Tibial nerve (tissue), 4 donors: ENCODE results near the gene CLEC7A. TPM values are rescaled to one million over a fixed set of nuclear protein-coding genes. Genes with fewer than 3 reads are reported as not detected.

Source experiments
- DNase-seq, 2 donors: peaks; one replicate each; pipeline ENCODE4 v3.0.0-alpha.2; 2019; ENCODE audit warnings: low spot score in 2 of 2
- H3K27ac ChIP-seq, 4 donors: fragments of 200-600 bp; sonication (generic) in 3 of 4; one replicate each; pipeline ENCODE4 v1.5.1; 2017 to 2019; ENCODE audit warnings: mild to moderate bottlenecking in 1 of 4
- H3K27me3 ChIP-seq, 2 donors: fragments of 200-600 bp; sonication (generic) in 1 of 2; one replicate each; pipeline versions ENCODE4 v1.5.1 to v1.6.0; 2017 to 2019
- H3K36me3 ChIP-seq, 3 donors: fragments of 200-600 bp; sonication (generic); one replicate each; pipeline ENCODE4 v1.5.1; 2018 to 2019
- H3K4me1 ChIP-seq, 4 donors: fragments of 200-600 bp; sonication (generic) in 3 of 4; one replicate each; pipeline ENCODE4 v1.5.1; 2017 to 2019
- H3K4me3 ChIP-seq, 4 donors: fragments of 200-600 bp; sonication (generic) in 3 of 4; one replicate each; pipeline ENCODE4 v1.5.1; 2017 to 2019; ENCODE audit warnings: mild to moderate bottlenecking in 1 of 4, moderate library complexity in 1 of 4
- H3K9me3 ChIP-seq, 4 donors: fragments of 200-600 bp; sonication (generic) in 3 of 4; one replicate each; pipeline ENCODE4 v1.5.1; 2017 to 2019
- EP300 ChIP-seq, 2 donors: sonication (generic); formaldehyde crosslinking; IDR thresholded peaks; one replicate each; pipeline ENCODE4 v1.6.1; 2017; ENCODE audit warnings: antibody characterized with exemption in 2 of 2, mild to moderate bottlenecking in 1 of 2
- POLR2A ChIP-seq, 2 donors: fragments of 450-650 bp; IDR thresholded peaks; one replicate each; pipeline ENCODE4 v1.6.1; 2017; ENCODE audit warnings: antibody characterized with exemption in 2 of 2, mild to moderate bottlenecking in 2 of 2, moderate library complexity in 2 of 2
- WGBS, 2 donors: methylation state at CpG; one replicate each; pipeline ENCODE4 v1.1.5; 2018; 5-methylcytosine and 5-hydroxymethylcytosine counted together
- total RNA-seq, 4 donors: library from RNA; depleted of rRNA; stranded (reverse); fragments of >200 nt; gene quantifications; one replicate each; pipeline ENCODE4 v1.1.0, GENCODE V29; 2016
- TF ChIP-seq, protein P1 (sequence below), 5 experiments: fragments of 200-600 bp in 3 of 5; fragments of 450-650 bp in 2 of 5; sonication (generic) in 3 of 5; IDR thresholded peaks; one replicate each; pipeline ENCODE4 v1.5.1; 2016 to 2019; ENCODE audit warnings: antibody characterized with exemption in 5 of 5, mild to moderate bottlenecking in 3 of 5, moderate library complexity in 2 of 5

CLEC7A gene
- total RNA-seq, 4 donors from 2014 or later: 4.0 to 13.5 (median 7.9) TPM

- no peak for TF ChIP-seq EP300 (IDR thresholded peaks at IDR 0.05)
- TF ChIP-seq POLR2A (IDR thresholded peaks at IDR 0.05): no peak
- TF ChIP-seq, protein P1, sequence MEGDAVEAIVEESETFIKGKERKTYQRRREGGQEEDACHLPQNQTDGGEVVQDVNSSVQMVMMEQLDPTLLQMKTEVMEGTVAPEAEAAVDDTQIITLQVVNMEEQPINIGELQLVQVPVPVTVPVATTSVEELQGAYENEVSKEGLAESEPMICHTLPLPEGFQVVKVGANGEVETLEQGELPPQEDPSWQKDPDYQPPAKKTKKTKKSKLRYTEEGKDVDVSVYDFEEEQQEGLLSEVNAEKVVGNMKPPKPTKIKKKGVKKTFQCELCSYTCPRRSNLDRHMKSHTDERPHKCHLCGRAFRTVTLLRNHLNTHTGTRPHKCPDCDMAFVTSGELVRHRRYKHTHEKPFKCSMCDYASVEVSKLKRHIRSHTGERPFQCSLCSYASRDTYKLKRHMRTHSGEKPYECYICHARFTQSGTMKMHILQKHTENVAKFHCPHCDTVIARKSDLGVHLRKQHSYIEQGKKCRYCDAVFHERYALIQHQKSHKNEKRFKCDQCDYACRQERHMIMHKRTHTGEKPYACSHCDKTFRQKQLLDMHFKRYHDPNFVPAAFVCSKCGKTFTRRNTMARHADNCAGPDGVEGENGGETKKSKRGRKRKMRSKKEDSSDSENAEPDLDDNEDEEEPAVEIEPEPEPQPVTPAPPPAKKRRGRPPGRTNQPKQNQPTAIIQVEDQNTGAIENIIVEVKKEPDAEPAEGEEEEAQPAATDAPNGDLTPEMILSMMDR (IDR thresholded peaks at IDR 0.05): no peak
- H3K27ac ChIP-seq: no peak overlapping the region
- H3K4me1 ChIP-seq: no peaks in the 10 kb centered on the region
- H3K36me3 ChIP-seq: no peaks in the 10 kb centered on the region
- 46 to 62% methylated on average over 3 of the region's 3 CpGs for WGBS, 2 donors
- DNase-seq: no peak
- no peaks in the 10 kb centered on the region for H3K9me3 ChIP-seq
- H3K4me3 ChIP-seq: no peak overlapping the region
- no peaks in the 10 kb centered on the region for H3K27me3 ChIP-seq
Measured at GRCh38 chr12:10119066-10119465, 10.9 kb downstream of the CLEC7A start.

DNA sequence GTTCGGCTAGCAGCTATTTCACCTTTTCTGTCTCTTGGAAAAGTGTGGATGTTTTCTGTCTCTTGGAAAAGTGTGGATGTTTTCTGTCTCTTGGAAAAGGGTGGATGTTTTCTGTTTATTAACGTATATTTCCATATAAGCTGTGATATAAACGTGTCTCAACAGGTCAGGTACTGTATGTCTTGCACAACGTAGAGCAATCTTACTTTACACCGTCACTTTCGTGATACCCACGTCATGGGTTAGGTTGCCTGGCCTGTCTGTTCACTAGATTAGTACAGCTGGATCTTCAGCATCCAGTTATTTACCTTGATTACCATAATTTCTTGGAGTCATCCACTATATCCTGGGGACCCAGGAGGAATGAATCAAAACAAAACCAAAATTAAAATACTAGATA, 14.1 kb downstream of the CLEC7A start:
- Histone ChIP-seq H3K4me3 (no peak overlapping the region), H3K4me1 (no peaks in the 10 kb centered on the region), H3K27me3 (no peaks in the 10 kb centered on the region), H3K36me3 (no peaks in the 10 kb centered on the region), H3K27ac (no peak overlapping the region), H3K9me3 (peaks cover 0 to 5% (median 0%) of the 10 kb centered on the region in 4 donors)
- TF ChIP-seq, protein P1 (IDR thresholded peaks at IDR 0.05): no peak
- TF ChIP-seq POLR2A (IDR thresholded peaks at IDR 0.05) (no peak), EP300 (IDR thresholded peaks at IDR 0.05) (no peak)
- no peak for DNase-seq
- 91 to 95% methylated on average over 7 of the region's 7 CpGs for WGBS, 2 donors

DNA sequence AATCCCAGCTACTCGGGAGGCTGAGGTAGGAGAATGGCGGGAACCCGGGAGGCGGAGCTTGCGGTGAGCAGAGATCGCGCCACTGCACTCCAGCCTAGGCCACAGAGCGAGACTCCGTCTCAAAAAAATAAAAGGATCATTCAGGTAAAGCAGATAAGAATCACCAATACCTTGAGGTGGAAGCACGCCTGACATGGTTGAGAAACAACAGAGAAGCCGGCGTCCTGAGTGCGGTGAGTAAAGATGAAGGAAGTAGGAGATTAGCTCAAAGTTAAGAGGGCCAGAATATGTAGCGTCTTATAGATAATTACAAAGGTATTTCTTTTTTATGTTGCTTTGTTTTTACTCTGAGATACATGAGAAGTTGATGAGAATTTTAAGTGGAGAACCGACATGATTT, 14.7 kb downstream of the CLEC7A start:
- DNase-seq: no peak
- 87 to 92% methylated on average over 15 of the region's 15 CpGs for WGBS, 2 donors
- no peak overlapping the region for H3K27ac ChIP-seq
- H3K4me3 ChIP-seq: no peak overlapping the region
- H3K36me3 ChIP-seq: no peaks in the 10 kb centered on the region
- H3K9me3 ChIP-seq: peaks cover 0 to 5% (median 0%) of the 10 kb centered on the region in 4 donors
- no peaks in the 10 kb centered on the region for H3K4me1 ChIP-seq
- TF ChIP-seq POLR2A (IDR thresholded peaks at IDR 0.05): no peak
- TF ChIP-seq EP300 (IDR thresholded peaks at IDR 0.05): no peak
- TF ChIP-seq, protein P1 (IDR thresholded peaks at IDR 0.05): no peak
- H3K27me3 ChIP-seq: no peaks in the 10 kb centered on the region

GRCh38 chr12:10113920-10114319, 16.1 kb downstream of the CLEC7A start:
- peaks cover 0 to 5% (median 0%) of the 10 kb centered on the region in 4 donors for H3K9me3 ChIP-seq
- no peak overlapping the region for H3K27ac ChIP-seq
- DNase-seq: no peak
- H3K27me3 ChIP-seq: no peaks in the 10 kb centered on the region
- no peaks in the 10 kb centered on the region for H3K4me1 ChIP-seq
- no peak overlapping the region for H3K4me3 ChIP-seq
- TF ChIP-seq, protein P1 (IDR thresholded peaks at IDR 0.05): no peak
- H3K36me3 ChIP-seq: no peaks in the 10 kb centered on the region
- WGBS, 2 donors: 70 to 82% methylated on average over 1 of the region's 1 CpG

GRCh38 chr12:10113075-10113474, 16.9 kb downstream of the CLEC7A start:
- H3K36me3 ChIP-seq: no peaks in the 10 kb centered on the region
- no peak for TF ChIP-seq EP300 (IDR thresholded peaks at IDR 0.05)
- TF ChIP-seq, protein P1 (IDR thresholded peaks at IDR 0.05): no peak
- no peak overlapping the region for H3K27ac ChIP-seq
- H3K27me3 ChIP-seq: no peaks in the 10 kb centered on the region
- no peak for DNase-seq
- H3K4me1 ChIP-seq: no peaks in the 10 kb centered on the region
- peaks cover 0 to 5% (median 0%) of the 10 kb centered on the region in 4 donors for H3K9me3 ChIP-seq
- WGBS, 2 donors: 81 to 91% methylated on average over 1 of the region's 1 CpG
- no peak overlapping the region for H3K4me3 ChIP-seq
